HEK293 (cell line): ENCODE data around the gene DLG1.

Source experiments
- CTCF ChIA-PET: fragments of 350-600 bp; formaldehyde crosslinking; extraction: SDS; loops from one replicate; lab custom pipeline; 2021; ENCODE audit warnings: antibody characterized with exemption; lab: Yijun Ruan, JAX
- POLR2A ChIA-PET: fragments of 300-600 bp; formaldehyde crosslinking; extraction: SDS; loops from one replicate; lab custom pipeline; 2020; ENCODE audit warnings: antibody characterized with exemption, inconsistent platforms; lab: Yijun Ruan, JAX
- H3K27ac ChIP-seq: fragments of 200-500 bp; sonication (Bioruptor generic); 2 replicates; pipeline ENCODE4 v1.5.1; 2014; ENCODE audit warnings: low read depth, low read length, control low read depth, inconsistent platforms; ENCODE audit errors: extremely low read depth
- H3K36me3 ChIP-seq, 2 experiments: fragments of 200-500 bp in 1 of 2; sonication (Bioruptor generic) in 1 of 2; 1 replicate in 1 of 2; 2 replicates in 1 of 2; pipeline ENCODE4 v1.5.1; 2014 to 2017; ENCODE audit warnings: inconsistent platforms in 2 of 2, low read length in 2 of 2; ENCODE audit not compliant: control insufficient read depth in 2 of 2, insufficient read depth in 1 of 2
- H3K4me1 ChIP-seq: fragments of 200-500 bp; sonication (Bioruptor generic); 2 replicates; pipeline ENCODE4 v1.5.1; 2014; ENCODE audit warnings: mild to moderate bottlenecking, low read length, inconsistent platforms; ENCODE audit not compliant: control insufficient read depth, insufficient read depth
- H3K4me3 ChIP-seq: 2 replicates; pipeline ENCODE4 v1.5.1; 2011; ENCODE audit warnings: low read depth, mild to moderate bottlenecking, control low read depth, low read length, moderate library complexity
- H3K9me3 ChIP-seq: fragments of 200-500 bp; sonication (Bioruptor generic); 2 replicates; pipeline ENCODE4 v1.5.1; 2014; ENCODE audit warnings: low read depth, low read length, inconsistent platforms; ENCODE audit not compliant: control insufficient read depth, insufficient read depth
- BCL11B ChIP-seq: fragments of 450-650 bp; formaldehyde crosslinking; IDR thresholded peaks from 2 replicates; pipeline ENCODE4 v1.5.1; 2016; ENCODE audit warnings: low read depth, missing biosample characterization, missing genetic modification characterization
- EGR2 ChIP-seq: fragments of 450-650 bp; formaldehyde crosslinking; IDR thresholded peaks from 2 replicates; pipeline ENCODE4 v1.5.1; 2016; ENCODE audit warnings: low read depth, missing biosample characterization, missing genetic modification characterization
- KLF16 ChIP-seq: fragments of 450-650 bp; formaldehyde crosslinking; IDR thresholded peaks from 2 replicates; pipeline ENCODE4 v1.5.1; 2017; ENCODE audit warnings: missing biosample characterization, missing genetic modification characterization
- OSR2 ChIP-seq: fragments of 450-650 bp; formaldehyde crosslinking; IDR thresholded peaks from 2 replicates; pipeline ENCODE4 v1.5.1; 2016; ENCODE audit warnings: missing biosample characterization, missing genetic modification characterization
- SCRT1 ChIP-seq: fragments of 450-650 bp; formaldehyde crosslinking; IDR thresholded peaks from 2 replicates; pipeline ENCODE4 v1.5.1; 2016; ENCODE audit warnings: missing biosample characterization, missing genetic modification characterization, borderline replicate concordance
- ZEB2 ChIP-seq: fragments of 450-650 bp; formaldehyde crosslinking; IDR thresholded peaks from 2 replicates; pipeline ENCODE4 v1.5.1; 2016; ENCODE audit warnings: missing biosample characterization, missing genetic modification characterization
- ZNF184 ChIP-seq: fragments of 450-650 bp; IDR thresholded peaks from 2 replicates; pipeline ENCODE4 v1.5.1; 2018; ENCODE audit warnings: missing biosample characterization, mild to moderate bottlenecking, missing genetic modification characterization
- ZNF239 ChIP-seq: fragments of 450-650 bp; formaldehyde crosslinking; IDR thresholded peaks from 2 replicates; pipeline ENCODE4 v1.5.1; 2016; ENCODE audit warnings: missing biosample characterization, missing genetic modification characterization
- ZNF248 ChIP-seq: fragments of 450-650 bp; formaldehyde crosslinking; IDR thresholded peaks from 2 replicates; pipeline ENCODE4 v1.5.1; 2017; ENCODE audit warnings: missing biosample characterization, missing genetic modification characterization
- ZNF324 ChIP-seq: fragments of 450-650 bp; formaldehyde crosslinking; IDR thresholded peaks from 2 replicates; pipeline ENCODE4 v1.5.1; 2016; ENCODE audit warnings: missing biosample characterization, missing genetic modification characterization
- ZNF366 ChIP-seq: fragments of 450-650 bp; formaldehyde crosslinking; conservative IDR thresholded peaks from 2 replicates; pipeline ENCODE4 v1.5.1; 2016; ENCODE audit warnings: missing biosample characterization, missing genetic modification characterization
- ZNF404 ChIP-seq: fragments of 450-650 bp; formaldehyde crosslinking; IDR thresholded peaks from 2 replicates; pipeline ENCODE4 v1.5.1; 2017; ENCODE audit warnings: missing biosample characterization, missing genetic modification characterization
- ZNF585B ChIP-seq: fragments of 450-650 bp; formaldehyde crosslinking; IDR thresholded peaks from 2 replicates; pipeline ENCODE4 v1.5.1; 2016; ENCODE audit warnings: missing biosample characterization, missing genetic modification characterization
- ZNF600 ChIP-seq: fragments of 450-650 bp; formaldehyde crosslinking; IDR thresholded peaks from 2 replicates; pipeline ENCODE4 v1.5.1; 2016; ENCODE audit warnings: missing biosample characterization, missing genetic modification characterization
- ZNF624 ChIP-seq: fragments of 450-650 bp; formaldehyde crosslinking; IDR thresholded peaks from 2 replicates; pipeline ENCODE4 v1.5.1; 2017; ENCODE audit warnings: missing biosample characterization, missing genetic modification characterization
- ZNF677 ChIP-seq: fragments of 450-650 bp; IDR thresholded peaks from 2 replicates; pipeline ENCODE4 v1.5.0; 2018; ENCODE audit warnings: missing biosample characterization, mild to moderate bottlenecking, missing genetic modification characterization, moderate library complexity
- ZSCAN16 ChIP-seq: fragments of 450-650 bp; formaldehyde crosslinking; IDR thresholded peaks from 2 replicates; pipeline ENCODE4 v1.5.1; 2016; ENCODE audit warnings: missing biosample characterization, missing genetic modification characterization
- TF ChIP-seq, protein P1 (sequence below): fragments of 450-650 bp; formaldehyde crosslinking; IDR thresholded peaks from 2 replicates; pipeline ENCODE4 v1.5.1; 2017; ENCODE audit warnings: missing biosample characterization, missing genetic modification characterization
- TF ChIP-seq, protein P2 (sequence below): fragments of 450-650 bp; formaldehyde crosslinking; IDR thresholded peaks from 2 replicates; pipeline ENCODE4 v1.5.1; 2017; ENCODE audit warnings: missing biosample characterization, missing genetic modification characterization
- TF ChIP-seq, protein P3 (sequence below): fragments of 450-650 bp; IDR thresholded peaks from 2 replicates; pipeline ENCODE4 v1.5.1; 2018; ENCODE audit warnings: missing biosample characterization, missing genetic modification characterization

DLG1 gene

DNA sequence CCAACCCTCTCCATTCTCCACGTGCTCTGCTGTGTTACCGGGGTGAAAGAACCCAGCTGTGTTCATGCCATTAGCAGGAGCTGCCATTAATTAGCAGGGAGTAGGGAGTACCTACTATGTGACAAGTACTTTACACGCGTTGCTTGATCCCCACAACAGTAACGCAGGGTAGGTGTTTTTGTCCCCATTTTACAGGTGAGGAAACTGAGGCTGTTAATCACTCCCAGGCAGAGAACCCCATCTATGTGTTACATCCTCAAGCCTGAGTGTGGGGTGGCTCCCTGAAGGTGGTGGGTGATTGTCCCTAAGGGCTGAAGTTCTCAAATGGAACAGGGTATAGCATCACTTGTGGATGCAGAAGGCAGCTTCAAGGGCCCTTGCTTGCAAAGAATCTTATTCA lies 291.6 kb downstream of the DLG1 start (continued):
- no peak for TF ChIP-seq ZNF624 (tag by site-specific recombination)
- no peak for TF ChIP-seq OSR2 (tag by site-specific recombination)
- TF ChIP-seq ZNF600 (tag by site-specific recombination), result no peak
- no peak for TF ChIP-seq ZNF239 (tag by site-specific recombination)
- TF ChIP-seq ZNF404, result no peak
- no peak for TF ChIP-seq ZNF585B
- TF ChIP-seq ZNF677 (tag by site-specific recombination), result no peak
- TF ChIP-seq, protein P1, sequence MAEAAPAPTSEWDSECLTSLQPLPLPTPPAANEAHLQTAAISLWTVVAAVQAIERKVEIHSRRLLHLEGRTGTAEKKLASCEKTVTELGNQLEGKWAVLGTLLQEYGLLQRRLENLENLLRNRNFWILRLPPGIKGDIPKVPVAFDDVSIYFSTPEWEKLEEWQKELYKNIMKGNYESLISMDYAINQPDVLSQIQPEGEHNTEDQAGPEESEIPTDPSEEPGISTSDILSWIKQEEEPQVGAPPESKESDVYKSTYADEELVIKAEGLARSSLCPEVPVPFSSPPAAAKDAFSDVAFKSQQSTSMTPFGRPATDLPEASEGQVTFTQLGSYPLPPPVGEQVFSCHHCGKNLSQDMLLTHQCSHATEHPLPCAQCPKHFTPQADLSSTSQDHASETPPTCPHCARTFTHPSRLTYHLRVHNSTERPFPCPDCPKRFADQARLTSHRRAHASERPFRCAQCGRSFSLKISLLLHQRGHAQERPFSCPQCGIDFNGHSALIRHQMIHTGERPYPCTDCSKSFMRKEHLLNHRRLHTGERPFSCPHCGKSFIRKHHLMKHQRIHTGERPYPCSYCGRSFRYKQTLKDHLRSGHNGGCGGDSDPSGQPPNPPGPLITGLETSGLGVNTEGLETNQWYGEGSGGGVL (tag by site-specific recombination), result no peak
- TF ChIP-seq, all 188 proteins: peak for 0

DNA sequence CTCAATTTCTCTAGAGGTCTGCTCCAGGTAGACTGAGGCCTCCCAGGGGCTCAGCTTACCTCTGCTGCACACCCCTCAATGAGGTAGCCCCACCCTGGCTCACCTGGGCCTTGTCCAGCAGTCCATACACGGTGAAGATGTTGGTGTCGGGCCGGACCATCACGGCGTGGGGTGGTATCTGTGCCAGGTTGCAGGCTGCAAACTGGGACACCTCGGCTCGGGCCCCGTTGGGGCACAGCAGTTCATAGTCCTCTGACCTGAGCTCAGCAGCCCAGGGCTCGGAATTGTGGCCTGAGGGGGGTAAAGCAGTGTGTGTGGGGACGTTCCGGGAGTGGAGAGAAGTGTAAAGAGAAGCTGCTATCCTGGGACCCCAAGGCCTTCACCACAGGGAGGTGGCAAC lies 292.0 kb downstream of the DLG1 start:
- ChIA-PET CTCF (interaction anchor here (1.0 kb wide), 1 partner anchor 23 kb away, joined by 3 read pairs; no protein-coding TSS in a partner anchor), POLR2A (no interaction called here)
- Histone ChIP-seq H3K4me3 (no peak overlapping the region), H3K4me1 (no peaks in the 10 kb centered on the region; the same call in 1 of the 2 replicates), H3K36me3 (peaks cover 0 to 15% of the 10 kb centered on the region in 2 experiments; a peak in 1 of 3 replicates), H3K9me3 (no peaks in the 10 kb centered on the region), H3K27ac (no peak overlapping the region)
- TF ChIP-seq ZNF324 (tag by site-specific recombination) (no peak), SCRT1 (no peak), ZNF184 (tag by site-specific recombination) (no peak), ZNF366 (tag by site-specific recombination) (no peak), ZEB2 (tag by site-specific recombination) (no peak), KLF16 (tag by site-specific recombination) (no peak), ZSCAN16 (no peak), ZNF248 (no peak), EGR2 (no peak), BCL11B (tag by site-specific recombination) (no peak)
- TF ChIP-seq, protein P2, sequence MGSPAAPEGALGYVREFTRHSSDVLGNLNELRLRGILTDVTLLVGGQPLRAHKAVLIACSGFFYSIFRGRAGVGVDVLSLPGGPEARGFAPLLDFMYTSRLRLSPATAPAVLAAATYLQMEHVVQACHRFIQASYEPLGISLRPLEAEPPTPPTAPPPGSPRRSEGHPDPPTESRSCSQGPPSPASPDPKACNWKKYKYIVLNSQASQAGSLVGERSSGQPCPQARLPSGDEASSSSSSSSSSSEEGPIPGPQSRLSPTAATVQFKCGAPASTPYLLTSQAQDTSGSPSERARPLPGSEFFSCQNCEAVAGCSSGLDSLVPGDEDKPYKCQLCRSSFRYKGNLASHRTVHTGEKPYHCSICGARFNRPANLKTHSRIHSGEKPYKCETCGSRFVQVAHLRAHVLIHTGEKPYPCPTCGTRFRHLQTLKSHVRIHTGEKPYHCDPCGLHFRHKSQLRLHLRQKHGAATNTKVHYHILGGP (tag by site-specific recombination), result no peak
- TF ChIP-seq, protein P3, sequence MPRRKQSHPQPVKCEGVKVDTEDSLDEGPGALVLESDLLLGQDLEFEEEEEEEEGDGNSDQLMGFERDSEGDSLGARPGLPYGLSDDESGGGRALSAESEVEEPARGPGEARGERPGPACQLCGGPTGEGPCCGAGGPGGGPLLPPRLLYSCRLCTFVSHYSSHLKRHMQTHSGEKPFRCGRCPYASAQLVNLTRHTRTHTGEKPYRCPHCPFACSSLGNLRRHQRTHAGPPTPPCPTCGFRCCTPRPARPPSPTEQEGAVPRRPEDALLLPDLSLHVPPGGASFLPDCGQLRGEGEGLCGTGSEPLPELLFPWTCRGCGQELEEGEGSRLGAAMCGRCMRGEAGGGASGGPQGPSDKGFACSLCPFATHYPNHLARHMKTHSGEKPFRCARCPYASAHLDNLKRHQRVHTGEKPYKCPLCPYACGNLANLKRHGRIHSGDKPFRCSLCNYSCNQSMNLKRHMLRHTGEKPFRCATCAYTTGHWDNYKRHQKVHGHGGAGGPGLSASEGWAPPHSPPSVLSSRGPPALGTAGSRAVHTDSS (tag by site-specific recombination), result no peak
